Epithelial cell of esophagus (primary cell): ENCODE results near the gene IWS1.

Source experiments
- DNase-seq: peaks from one replicate; pipeline ENCODE4 v3.0.0; 2010; ENCODE audit warnings: low read depth
- H3K4me3 ChIP-seq: 2 replicates; pipeline ENCODE4 v1.5.1; 2011; ENCODE audit warnings: mild to moderate bottlenecking, low read length, control low read depth
- TF ChIP-seq, protein P1 (sequence below): IDR thresholded peaks from 2 replicates; pipeline ENCODE4 v1.5.1; 2011; ENCODE audit warnings: low read depth, mild to moderate bottlenecking, low read length, control low read depth, inconsistent platforms; ENCODE audit not compliant: insufficient read depth; ENCODE audit errors: missing control alignments

Gene IWS1

GRCh38 chr2:127485051-127485693 is 41.1 kb downstream of the IWS1 start:
- H3K4me3 ChIP-seq = no peak overlapping the region
- DNase-seq = no peak
- TF ChIP-seq, protein P1, sequence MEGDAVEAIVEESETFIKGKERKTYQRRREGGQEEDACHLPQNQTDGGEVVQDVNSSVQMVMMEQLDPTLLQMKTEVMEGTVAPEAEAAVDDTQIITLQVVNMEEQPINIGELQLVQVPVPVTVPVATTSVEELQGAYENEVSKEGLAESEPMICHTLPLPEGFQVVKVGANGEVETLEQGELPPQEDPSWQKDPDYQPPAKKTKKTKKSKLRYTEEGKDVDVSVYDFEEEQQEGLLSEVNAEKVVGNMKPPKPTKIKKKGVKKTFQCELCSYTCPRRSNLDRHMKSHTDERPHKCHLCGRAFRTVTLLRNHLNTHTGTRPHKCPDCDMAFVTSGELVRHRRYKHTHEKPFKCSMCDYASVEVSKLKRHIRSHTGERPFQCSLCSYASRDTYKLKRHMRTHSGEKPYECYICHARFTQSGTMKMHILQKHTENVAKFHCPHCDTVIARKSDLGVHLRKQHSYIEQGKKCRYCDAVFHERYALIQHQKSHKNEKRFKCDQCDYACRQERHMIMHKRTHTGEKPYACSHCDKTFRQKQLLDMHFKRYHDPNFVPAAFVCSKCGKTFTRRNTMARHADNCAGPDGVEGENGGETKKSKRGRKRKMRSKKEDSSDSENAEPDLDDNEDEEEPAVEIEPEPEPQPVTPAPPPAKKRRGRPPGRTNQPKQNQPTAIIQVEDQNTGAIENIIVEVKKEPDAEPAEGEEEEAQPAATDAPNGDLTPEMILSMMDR = no peak

DNA sequence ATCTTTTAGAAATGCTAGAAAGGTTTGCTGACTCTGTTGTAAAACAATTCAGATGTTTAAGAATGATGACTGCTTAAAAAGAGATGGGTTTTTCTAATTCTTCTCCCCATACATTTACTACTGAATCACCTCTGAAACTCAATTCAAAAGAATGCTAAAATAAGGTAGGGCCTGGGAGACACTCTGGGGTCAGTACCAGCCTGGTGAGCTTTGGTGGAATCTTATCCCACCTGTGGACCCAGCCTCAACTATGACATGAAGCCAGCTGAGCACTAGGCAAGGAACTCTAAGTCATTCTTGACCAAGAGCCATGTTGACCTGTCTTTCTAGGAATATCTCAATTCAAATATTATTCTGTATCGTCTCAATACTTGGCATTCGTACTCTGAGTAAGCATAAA is 44.3 kb downstream of the IWS1 start:
- TF ChIP-seq, protein P1 = no peak
- no peak for DNase-seq
- H3K4me3 ChIP-seq = no peak overlapping the region

DNA sequence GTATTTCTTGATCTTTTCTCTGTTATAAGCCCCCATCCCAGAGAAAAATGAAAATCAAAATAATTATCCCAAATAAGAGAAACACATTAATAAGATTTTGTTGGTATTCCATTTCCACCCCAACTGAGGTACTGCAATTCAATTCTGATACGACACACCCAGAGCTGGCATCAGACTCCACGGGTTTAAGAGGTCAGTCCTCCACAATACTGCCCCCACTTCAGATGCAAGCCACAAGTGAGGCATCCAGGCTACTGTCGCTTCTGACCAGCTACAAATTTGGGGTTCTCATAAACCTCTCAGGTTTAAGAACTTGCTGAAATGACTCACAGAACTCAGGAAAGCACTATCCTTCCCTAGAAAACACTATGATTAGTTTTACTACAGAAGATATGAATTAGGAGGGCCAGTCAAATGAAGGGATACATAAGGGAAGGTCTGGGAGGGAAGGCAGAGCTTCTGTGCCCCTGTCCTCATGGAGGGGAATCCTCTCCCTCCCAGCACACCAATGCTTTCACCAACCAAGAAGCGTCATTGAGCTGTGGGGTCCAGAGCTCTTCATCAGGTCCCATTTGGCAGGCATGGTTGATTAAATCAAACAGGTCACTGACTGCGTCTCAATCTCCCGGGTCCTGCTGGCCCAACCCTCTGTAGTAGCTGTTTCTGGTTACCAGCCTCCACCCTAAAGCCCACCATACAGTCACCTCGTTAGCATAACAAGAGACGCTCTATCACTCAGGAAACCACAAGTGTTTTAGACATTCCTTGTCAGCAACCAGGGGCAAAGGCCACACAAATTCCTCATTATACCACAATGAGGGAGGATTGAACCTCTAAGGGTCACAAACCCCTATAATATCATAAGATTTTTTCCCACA is 46.2 kb downstream of the IWS1 start:
- TF ChIP-seq, protein P1 = no peak
- H3K4me3 ChIP-seq = no peak overlapping the region
- no peak for DNase-seq

DNA sequence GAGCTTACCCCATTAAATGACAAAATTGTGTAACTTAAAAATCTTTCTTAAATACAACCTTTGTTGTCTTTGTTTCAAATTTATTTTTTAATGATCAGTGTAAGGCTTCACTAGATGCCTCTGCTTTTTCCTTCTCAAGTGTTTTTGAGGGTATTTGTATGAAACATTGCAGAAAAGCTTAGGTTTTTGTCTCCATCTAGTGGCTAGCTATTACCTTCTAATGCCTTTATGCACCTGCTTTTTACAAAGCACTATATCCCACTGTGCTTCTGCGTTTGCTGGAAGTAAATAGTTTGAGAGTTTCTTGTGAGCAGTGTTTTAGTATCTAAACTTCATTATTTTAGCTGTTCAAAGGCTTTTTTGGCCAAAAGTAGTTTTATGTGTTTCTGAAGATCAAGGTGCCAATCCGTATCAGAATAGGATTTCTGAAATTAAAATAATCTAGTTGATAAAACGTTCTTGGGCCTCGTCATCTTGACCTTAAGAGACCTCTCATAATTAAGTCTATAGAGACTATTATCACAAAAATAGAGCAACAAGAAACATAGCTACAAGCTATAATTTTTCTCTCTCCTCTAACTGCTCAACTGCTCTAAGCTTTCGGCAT is 47.0 kb downstream of the IWS1 start:
- no peak overlapping the region for H3K4me3 ChIP-seq
- TF ChIP-seq, protein P1 = peak; percentile 67
- DNase-seq = peak; percentile 59

- no peak for DNase-seq
- TF ChIP-seq, protein P1 = no peak
- H3K4me3 ChIP-seq = no peak overlapping the region
Observed at GRCh38 chr2:127475788-127476187, 50.5 kb downstream of the IWS1 start.

- no peak for DNase-seq
- H3K4me3 ChIP-seq = no peak overlapping the region
- TF ChIP-seq, protein P1 = no peak
Observed at GRCh38 chr2:127472268-127472667, 54.0 kb downstream of the IWS1 start.
